Stomach (tissue), 9 donors: ENCODE data around the gene ALG2. TPM values are rescaled to one million over a fixed set of nuclear protein-coding genes. Genes with fewer than 3 reads are reported as not detected.

Experiments used
- DNase-seq, 2 donors: peaks; one replicate each; pipeline versions ENCODE4 v3.0.0 to v3.0.0-alpha.2; 2013 to 2019
- H3K27ac ChIP-seq, 5 donors: fragments of 200-600 bp in 4 of 5; sonication (generic) in 4 of 5; one replicate each; pipeline ENCODE4 v1.5.1; 2013 to 2019; ENCODE audit warnings: mild to moderate bottlenecking in 1 of 5, moderate library complexity in 1 of 5
- H3K27me3 ChIP-seq, 3 donors: fragments of 200-600 bp; sonication (generic); one replicate each; pipeline ENCODE4 v1.5.1; 2017 to 2019; ENCODE audit warnings: mixed run types in 1 of 3
- H3K36me3 ChIP-seq, 4 donors: fragments of 200-600 bp; sonication (generic); 1 replicate in 3 of 4; 2 replicates in 1 of 4; pipeline ENCODE4 v1.5.1; 2016 to 2019
- H3K4me1 ChIP-seq, 4 donors: fragments of 200-600 bp; sonication (generic); one replicate each; pipeline ENCODE4 v1.5.1; 2016 to 2019
- H3K4me3 ChIP-seq, 4 donors: fragments of 200-600 bp; sonication (generic) in 3 of 4; one replicate each; pipeline ENCODE4 v1.5.1; 2016 to 2019; ENCODE audit warnings: mild to moderate bottlenecking in 1 of 4
- H3K9me3 ChIP-seq, 4 donors: fragments of 200-600 bp; sonication (generic); one replicate each; pipeline ENCODE4 v1.5.1; 2016 to 2019
- CTCF ChIP-seq, 7 experiments: fragments of 450-650 bp in 4 of 7; fragments of 200-600 bp in 3 of 7; sonication (generic) in 3 of 7; IDR thresholded peaks; one replicate each; pipeline ENCODE4 v1.5.1; 2016 to 2019; ENCODE audit warnings: antibody characterized with exemption in 7 of 7, control low read depth in 2 of 7, mild to moderate bottlenecking in 1 of 7
- EP300 ChIP-seq: sonication (generic); formaldehyde crosslinking; IDR thresholded peaks from one replicate; pipeline ENCODE4 v1.6.1; 2017; ENCODE audit warnings: antibody characterized with exemption
- POLR2A ChIP-seq, 4 donors: fragments of 450-650 bp; IDR thresholded peaks; one replicate each; pipeline ENCODE4 v1.6.1; 2016; ENCODE audit warnings: antibody characterized with exemption in 4 of 4, control low read depth in 2 of 4, mild to moderate bottlenecking in 1 of 4, moderate library complexity in 1 of 4
- POLR2AphosphoS5 ChIP-seq, 3 donors: sonication (generic); formaldehyde crosslinking; IDR thresholded peaks; one replicate each; pipeline ENCODE4 v1.6.1; 2016; ENCODE audit warnings: antibody characterized with exemption in 3 of 3
- WGBS, 5 donors: extraction: QIAGEN DNeasy Blood & Tissue Kit in 3 of 5; methylation state at CpG; one replicate each; pipeline versions ENCODE4 v1.1.5 to v1.1.7; 2013 to 2018; 5-methylcytosine and 5-hydroxymethylcytosine counted together
- intact Hi-C: fragments of 100-400 bp; cut with DNase I; formaldehyde crosslinking; loops from one replicate; pipeline ENCODE4 v1.15.1; 2023; ENCODE audit warnings: low total_unique reads
- polyA plus RNA-seq, 3 donors: library from polyadenylated mRNA; stranded (reverse); fragments of 200-250 nt; gene quantifications; one replicate each; pipeline ENCODE4 v1.2.3, GENCODE V29; 2013
- total RNA-seq, 5 donors: library from RNA; depleted of rRNA; stranded (reverse); fragments of >200 nt; gene quantifications; one replicate each; pipeline versions ENCODE4 v1.1.0 to v1.2.3, GENCODE V29; 2014 to 2016
- donor health status: healthy with polysubstance abuse.
- donor health status: Bipolar disorder and iron deficiency.
- donor health status: healthy.

ALG2 gene
- total and polyA plus RNA-seq, 8 donors = 1.8 to 33.9 (median 20.8) TPM

GRCh38 chr9:99185934-99186333 is 35.8 kb downstream of the ALG2 start:
- peaks cover 0 to 8% (median 0%) of the 10 kb centered on the region in 3 donors for H3K27me3 ChIP-seq
- H3K9me3 ChIP-seq = no peaks in the 10 kb centered on the region
- TF ChIP-seq CTCF (IDR thresholded peaks at IDR 0.05) (no peak), POLR2AphosphoS5 (IDR thresholded peaks at IDR 0.05) (no peak), EP300 (no peak), POLR2A (IDR thresholded peaks at IDR 0.05) (no peak)
- 89 to 93% (median 92%) methylated on average over 5 of the region's 5 CpGs for WGBS, 5 donors
- H3K36me3 ChIP-seq = no peaks in the 10 kb centered on the region
- DNase-seq = no peak
- no peak overlapping the region for H3K27ac ChIP-seq
- peaks cover 0 to 15% (median 10%) of the 10 kb centered on the region in 4 donors for H3K4me1 ChIP-seq
- intact Hi-C loops = no loop called here
- no peak overlapping the region for H3K4me3 ChIP-seq

GRCh38 chr9:99185348-99185632 is 36.5 kb downstream of the ALG2 start:
- no peak overlapping the region for H3K27ac ChIP-seq
- 65 to 77% (median 75%) methylated on average over 5 of the region's 5 CpGs for WGBS, 5 donors
- H3K36me3 ChIP-seq = no peaks in the 10 kb centered on the region
- TF ChIP-seq POLR2AphosphoS5 (IDR thresholded peaks at IDR 0.05) (no peak), CTCF (IDR thresholded peaks at IDR 0.05) (no peak), POLR2A (IDR thresholded peaks at IDR 0.05) (no peak), EP300 (no peak)
- intact Hi-C loops = no loop called here
- no peak for DNase-seq
- peaks cover 0 to 15% (median 10%) of the 10 kb centered on the region in 4 donors for H3K4me1 ChIP-seq
- peaks cover 0 to 8% (median 0%) of the 10 kb centered on the region in 3 donors for H3K27me3 ChIP-seq
- no peaks in the 10 kb centered on the region for H3K9me3 ChIP-seq
- H3K4me3 ChIP-seq = no peak overlapping the region

DNA sequence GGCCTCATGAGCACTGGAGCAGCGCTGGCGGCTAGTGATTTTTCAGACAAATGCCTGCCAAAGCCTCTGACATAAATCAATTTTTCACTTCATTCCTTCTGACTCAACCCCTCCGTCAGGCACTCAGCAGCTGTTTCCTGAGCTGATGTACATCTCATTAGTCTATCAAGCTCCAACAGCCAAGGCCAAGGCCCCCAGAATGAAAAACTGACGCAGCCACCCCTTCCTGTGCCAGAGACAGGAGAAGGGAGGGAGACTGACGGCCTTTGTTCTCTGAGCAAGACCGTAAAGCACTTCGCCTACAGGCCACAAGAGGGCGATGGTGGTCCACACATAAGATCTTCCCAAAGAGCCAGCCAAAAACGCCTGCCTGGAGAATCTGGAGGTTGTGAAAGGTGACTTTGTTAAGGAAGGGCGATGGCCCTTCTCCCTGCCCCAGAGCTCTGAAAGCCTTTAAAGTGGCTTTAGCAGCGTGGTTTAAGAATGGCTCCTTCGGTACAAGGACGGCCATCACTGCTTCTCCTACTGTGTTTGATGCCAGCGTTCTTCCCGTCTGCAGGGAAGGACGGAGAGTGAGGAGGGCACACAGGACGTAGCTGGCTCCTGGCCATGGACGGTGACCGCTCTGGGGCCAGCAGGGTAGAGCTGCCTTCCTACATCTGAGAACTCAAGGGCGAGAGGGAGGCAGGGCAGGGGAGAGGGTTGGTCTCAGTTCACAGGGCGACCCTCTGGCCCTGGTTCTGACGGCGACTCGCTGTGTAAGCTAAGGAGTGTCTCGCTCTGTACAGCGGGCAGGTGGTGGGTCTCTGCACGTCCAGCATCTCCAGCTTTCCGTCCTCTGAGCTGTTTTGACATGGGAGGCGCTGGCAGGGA is 37.0 kb downstream of the ALG2 start:
- 22 to 31% (median 28%) methylated on average over 29 of the region's 29 CpGs for WGBS, 5 donors
- H3K9me3 ChIP-seq = no peaks in the 10 kb centered on the region
- intact Hi-C loops = no loop called here
- H3K4me3 ChIP-seq = peak overlapping the region; percentile 26 to 40 (median 32)
- peak in 1 of 3 donors; percentile 58 for TF ChIP-seq POLR2AphosphoS5 (IDR thresholded peaks at IDR 0.05)
- peak in 5 of 7 experiments; percentile 84 to 94 (median 90) for TF ChIP-seq CTCF (IDR thresholded peaks at IDR 0.05)
- TF ChIP-seq POLR2A (IDR thresholded peaks at IDR 0.05) = no peak
- no peak for TF ChIP-seq EP300
- H3K27ac ChIP-seq = peak overlapping the region in 4 of 5 donors; percentile 15 to 57 (median 38)
- peak; percentile 92 to 96 for DNase-seq
- peaks cover 0 to 15% (median 10%) of the 10 kb centered on the region in 4 donors for H3K4me1 ChIP-seq
- H3K27me3 ChIP-seq = peaks cover 0 to 8% (median 0%) of the 10 kb centered on the region in 3 donors
- H3K36me3 ChIP-seq = no peaks in the 10 kb centered on the region

- Histone ChIP-seq H3K9me3 (no peaks in the 10 kb centered on the region), H3K4me1 (peaks cover 0 to 15% (median 10%) of the 10 kb centered on the region in 4 donors), H3K4me3 (no peak overlapping the region), H3K36me3 (no peaks in the 10 kb centered on the region), H3K27ac (peak overlapping the region in 4 of 5 donors; percentile 10 to 57 (median 38)), H3K27me3 (peaks cover 0 to 7% (median 0%) of the 10 kb centered on the region in 3 donors)
- 49 to 63% (median 55%) methylated on average over 10 of the region's 10 CpGs for WGBS, 5 donors
- TF ChIP-seq POLR2AphosphoS5 (IDR thresholded peaks at IDR 0.05) = no peak
- TF ChIP-seq CTCF (IDR thresholded peaks at IDR 0.05) = no peak
- no peak for TF ChIP-seq EP300
- no peak for TF ChIP-seq POLR2A (IDR thresholded peaks at IDR 0.05)
- intact Hi-C loops = no loop called here
- DNase-seq = no peak
Observed at GRCh38 chr9:99184110-99184474, 37.6 kb downstream of the ALG2 start.
